Epithelial cell of prostate (primary cell): Measurements from ENCODE around the gene RPA3.

Source experiments
- DNase-seq: peaks from one replicate; pipeline ENCODE4 v3.0.0-alpha.2; 2011; ENCODE audit warnings: low read depth, low spot score
- H3K27ac ChIP-seq: fragments of 450-650 bp; 2 replicates; pipeline ENCODE4 v1.5.1; 2017; ENCODE audit warnings: mild to moderate bottlenecking

Gene RPA3

DNA sequence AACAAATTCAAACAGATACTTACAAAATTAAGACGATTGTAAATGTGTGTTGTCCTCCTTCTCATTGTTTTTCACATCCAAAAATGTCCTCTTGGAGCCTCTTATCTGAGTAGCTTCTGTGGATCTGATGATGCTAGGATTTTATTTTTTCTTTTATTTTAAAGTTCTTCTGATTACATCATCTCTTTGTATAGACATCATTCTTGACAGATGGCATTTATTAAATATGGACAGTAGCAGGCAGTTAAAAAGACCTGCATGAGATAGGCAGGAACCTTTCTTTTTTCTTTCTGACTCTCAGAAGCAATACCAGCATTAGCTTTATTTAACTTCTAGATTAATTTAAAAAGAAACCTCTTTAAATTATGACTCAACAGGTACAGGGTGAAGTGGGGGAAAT lies at the start of gene RPA3:
TSS of gene RPA3 (minus strand) at position 116 of the 400 bp plus-strand sequence. CDS start 78,189 bp downstream, outside the sequence.
- DNase-seq = no peak
- peak within 1 kb of the TSS; percentile 32 for H3K27ac ChIP-seq

DNA sequence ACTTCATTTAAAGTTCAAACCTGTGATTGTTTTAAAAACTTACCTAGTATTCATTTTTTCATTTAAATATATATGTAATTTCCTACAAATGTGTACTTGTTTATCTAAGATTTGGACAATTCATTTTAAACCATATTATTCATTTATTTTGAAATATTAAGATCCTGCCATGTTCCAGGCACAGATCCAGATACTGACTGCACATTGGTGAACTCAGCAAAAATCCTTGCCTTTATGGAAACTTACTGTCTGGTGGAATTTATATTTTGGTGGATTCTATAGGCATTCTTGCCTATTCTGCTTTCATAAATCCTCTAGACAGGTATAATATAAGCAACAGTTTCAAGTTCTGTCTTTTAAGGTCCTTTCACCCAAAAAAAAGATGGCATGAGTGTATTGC lies 48.3 kb upstream of the RPA3 start:
- DNase-seq = no peak
- H3K27ac ChIP-seq = no peak overlapping the region

DNA sequence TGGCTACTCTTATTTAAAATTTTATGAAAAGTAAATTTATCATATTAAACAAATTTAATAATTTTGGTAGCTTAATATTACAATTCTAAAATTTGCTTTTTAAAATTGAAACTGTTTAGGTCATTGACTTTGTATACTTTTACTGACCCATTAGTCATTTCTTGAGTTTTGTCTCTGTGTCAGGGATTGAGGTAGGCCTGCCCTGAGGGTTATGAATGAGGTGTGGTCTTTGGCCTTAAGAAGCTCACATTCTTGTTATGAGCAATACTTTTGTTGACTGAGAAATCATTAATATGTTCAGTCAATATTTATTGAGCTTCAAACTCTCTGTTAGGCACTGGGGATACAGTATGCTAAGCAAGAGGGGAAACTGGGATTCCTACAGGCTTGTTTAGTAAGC lies 47.0 kb upstream of the RPA3 start:
- H3K27ac ChIP-seq = peak overlapping the region; percentile 51
- DNase-seq = peak; percentile 74

GRCh38 chr7:7764520-7765396 lies 46.4 kb upstream of the RPA3 start:
- peak; percentile 16 for DNase-seq

DNA sequence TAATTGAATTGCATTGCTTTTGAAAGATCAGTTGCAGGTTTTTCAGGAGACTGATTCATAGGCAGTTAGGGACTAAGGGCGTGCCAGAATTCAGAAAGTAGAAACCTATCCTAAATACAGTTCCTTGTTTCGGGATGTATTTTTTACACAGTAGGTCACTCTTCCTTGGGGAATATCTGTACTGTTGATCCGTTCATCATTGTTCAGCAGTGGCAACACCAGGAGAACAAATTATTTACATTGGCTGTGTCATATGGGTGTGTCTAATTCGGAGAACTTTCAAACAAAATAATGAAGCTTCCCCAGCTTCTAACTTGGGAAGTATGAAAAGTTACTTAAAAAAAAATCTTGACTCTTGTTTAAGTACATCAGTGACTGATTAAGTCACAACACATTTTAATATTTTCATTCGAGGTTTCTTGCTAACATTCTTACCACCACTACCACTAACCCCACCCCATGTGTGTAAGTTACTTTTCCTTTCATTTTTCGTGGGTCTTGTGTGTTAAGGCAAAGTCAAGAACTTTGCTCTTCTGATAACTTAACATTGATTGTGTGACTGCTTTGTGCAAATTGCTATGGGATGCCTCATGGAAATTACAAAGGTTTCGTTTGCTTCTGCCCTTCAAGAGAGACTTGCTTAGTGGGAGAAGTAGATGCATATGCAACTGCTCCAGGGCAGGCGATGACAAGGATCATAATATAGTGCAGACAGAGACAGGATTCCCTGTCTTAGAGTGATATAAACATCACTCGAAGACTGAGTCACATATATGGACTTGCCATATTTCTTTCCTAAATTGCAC lies 43.8 kb upstream of the RPA3 start:
- H3K27ac ChIP-seq = peak overlapping the region; percentile 67
- peak; percentile 12 for DNase-seq

More at GRCh38 chr7:7764520-7765396, 46.4 kb upstream of the RPA3 start:
- H3K27ac ChIP-seq = peak overlapping the region; percentile 51

- DNase-seq = no peak
- peak overlapping the region; percentile 67 for H3K27ac ChIP-seq
Measured at GRCh38 chr7:7761340-7761973, 43.0 kb upstream of the RPA3 start.

- no peak overlapping the region for H3K27ac ChIP-seq
Measured at GRCh38 chr7:7757576-7757975, 39.2 kb upstream of the RPA3 start.

GRCh38 chr7:7756577-7756976 lies 38.2 kb upstream of the RPA3 start:
- H3K27ac ChIP-seq = no peak overlapping the region
- DNase-seq = no peak

More at GRCh38 chr7:7757576-7757975, 39.2 kb upstream of the RPA3 start:
- no peak for DNase-seq

DNA sequence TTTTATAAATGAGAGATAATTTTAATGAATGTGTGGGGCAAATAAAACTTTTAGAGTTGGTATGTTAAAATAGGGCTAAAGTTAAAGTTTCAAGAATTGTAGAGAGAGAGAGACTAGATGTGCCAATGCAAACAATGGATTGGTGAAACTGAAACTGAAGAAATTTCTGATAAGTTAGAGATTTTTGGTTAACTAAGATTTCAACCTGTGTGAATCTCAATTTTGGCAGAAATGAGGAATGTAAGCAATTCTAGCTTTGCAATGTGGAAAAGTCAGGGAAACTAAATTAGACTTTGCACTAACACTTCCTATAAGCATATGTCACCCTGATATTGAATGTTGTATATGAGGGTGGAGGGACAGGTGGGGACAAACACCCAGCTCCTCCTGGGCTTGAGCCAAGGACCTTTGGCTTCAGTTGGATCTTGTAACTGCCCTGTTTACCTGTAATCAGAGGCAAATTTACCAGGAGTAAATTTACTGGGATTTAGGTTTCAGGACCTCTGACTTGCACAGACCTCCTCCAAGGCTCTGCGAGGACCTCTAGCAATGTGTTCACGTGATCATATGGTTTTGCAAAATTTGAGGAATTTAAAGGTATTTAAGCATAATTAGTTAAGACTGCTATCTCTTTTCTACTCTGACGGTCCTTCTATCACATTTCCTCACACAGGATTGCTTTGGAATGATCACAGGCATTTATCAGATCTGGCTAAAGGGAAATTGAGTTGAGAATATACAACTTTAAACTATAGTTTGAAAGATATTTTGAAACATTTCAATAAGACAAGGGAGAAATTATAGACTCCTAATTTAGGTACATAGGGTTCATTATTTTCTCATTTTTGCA lies 33.1 kb upstream of the RPA3 start:
- DNase-seq = no peak
- no peak overlapping the region for H3K27ac ChIP-seq

- no peak for DNase-seq
- H3K27ac ChIP-seq = no peak overlapping the region
Measured at GRCh38 chr7:7750571-7751242, 32.3 kb upstream of the RPA3 start.

GRCh38 chr7:7746458-7746857 lies 28.1 kb upstream of the RPA3 start:
- DNase-seq = no peak
- no peak overlapping the region for H3K27ac ChIP-seq

DNA sequence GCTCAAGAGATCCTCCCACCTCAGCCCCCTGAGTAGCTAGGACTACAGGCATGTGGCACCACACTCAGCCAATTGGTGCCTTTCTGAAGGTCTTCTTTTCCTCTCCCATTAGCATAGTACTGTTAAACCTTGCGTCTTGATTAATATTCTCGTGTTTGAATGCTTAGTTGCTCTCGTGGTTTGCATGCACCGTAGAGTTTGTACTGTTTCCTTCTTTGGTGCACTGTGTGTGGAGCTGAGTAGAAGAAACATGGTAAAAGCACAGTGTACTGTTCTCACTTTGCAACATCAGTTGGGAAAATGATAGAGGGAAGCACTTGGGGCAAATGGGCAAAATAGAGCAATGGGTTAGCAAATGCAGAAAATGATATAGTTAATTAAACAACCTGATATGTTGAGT lies 27.6 kb upstream of the RPA3 start:
- no peak overlapping the region for H3K27ac ChIP-seq
- no peak for DNase-seq

GRCh38 chr7:7745258-7745657 lies 26.9 kb upstream of the RPA3 start:
- H3K27ac ChIP-seq = no peak overlapping the region
- DNase-seq = no peak

- no peak overlapping the region for H3K27ac ChIP-seq
- DNase-seq = no peak
Measured at GRCh38 chr7:7742223-7742622, 23.8 kb upstream of the RPA3 start.

DNA sequence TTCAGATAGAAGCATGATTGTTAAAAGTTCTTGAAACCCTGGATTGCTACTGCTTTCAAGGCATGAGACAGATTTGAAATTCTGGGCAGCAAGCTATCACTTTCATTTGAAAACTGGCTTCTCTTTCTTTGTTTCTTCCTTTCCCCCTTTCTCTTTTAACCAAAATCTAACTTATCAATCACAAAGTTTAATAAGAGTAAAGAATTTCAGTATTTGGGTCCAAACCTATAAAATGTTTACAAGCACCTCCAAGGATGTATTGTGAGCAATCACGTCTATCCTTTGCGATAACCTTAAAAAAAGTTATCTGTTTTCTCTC lies 21.6 kb upstream of the RPA3 start:
- DNase-seq = no peak
- no peak overlapping the region for H3K27ac ChIP-seq

DNA sequence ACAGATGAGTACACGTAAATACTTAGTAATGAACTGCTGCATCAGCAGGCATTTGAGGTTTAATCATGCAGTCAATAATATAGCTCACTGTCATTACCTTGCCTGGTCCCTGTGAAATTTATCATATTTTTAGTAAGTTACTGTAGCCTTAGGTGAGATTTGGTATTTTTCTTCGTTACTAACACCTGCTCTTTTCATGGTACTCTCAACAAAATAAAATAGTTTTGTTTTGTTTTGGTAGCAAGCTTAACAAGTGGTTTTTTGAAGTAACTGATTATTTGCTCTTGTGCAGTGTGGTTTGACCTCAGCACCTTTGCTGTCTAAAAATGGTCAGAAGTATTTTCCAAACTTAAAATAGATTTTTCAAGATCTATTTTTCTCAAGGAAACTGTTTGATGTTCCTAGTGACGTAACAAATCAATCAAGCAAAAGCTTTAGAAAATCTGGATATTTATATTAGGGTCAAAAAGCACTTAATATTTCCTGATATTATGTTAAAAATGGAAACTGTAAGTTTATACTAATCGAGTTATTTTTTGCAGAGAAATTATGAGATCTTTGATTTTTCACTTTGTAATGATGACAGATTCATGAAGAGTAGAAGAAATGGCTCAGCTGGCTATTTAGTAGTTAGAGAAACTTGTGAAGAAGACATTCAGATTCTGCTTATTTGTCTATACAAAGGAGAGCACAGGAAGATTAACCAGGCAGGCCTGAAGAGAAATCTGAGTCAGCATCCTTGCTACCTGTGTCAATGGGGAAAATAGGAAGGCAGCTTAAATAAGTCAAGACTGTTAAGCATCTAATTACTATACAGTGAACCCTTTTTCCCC lies 21.0 kb upstream of the RPA3 start:
- H3K27ac ChIP-seq = no peak overlapping the region
- no peak for DNase-seq

DNA sequence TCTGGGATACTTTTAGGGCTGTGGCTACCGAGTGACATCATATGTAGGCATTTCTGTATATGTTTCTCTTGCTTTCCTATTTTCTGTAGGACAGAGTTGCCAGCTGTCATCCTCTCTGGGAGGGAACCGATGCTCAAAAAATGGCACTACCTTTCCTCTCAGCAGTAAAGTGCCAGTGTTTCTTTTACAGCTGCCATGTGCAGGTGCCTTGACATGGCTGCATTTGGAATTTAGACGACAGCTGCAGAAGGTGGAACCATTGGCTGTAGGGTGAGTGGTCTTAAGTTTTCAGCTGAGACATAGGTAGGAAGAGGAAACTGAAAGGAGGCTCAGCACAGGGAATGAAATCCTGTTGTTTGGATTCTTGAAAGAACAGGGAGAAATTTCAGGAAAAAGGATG lies 20.2 kb upstream of the RPA3 start:
- no peak for DNase-seq
- no peak overlapping the region for H3K27ac ChIP-seq

- no peak for DNase-seq
- H3K27ac ChIP-seq = no peak overlapping the region
Measured at GRCh38 chr7:7738177-7738576, 19.8 kb upstream of the RPA3 start.

GRCh38 chr7:7737674-7738073 lies 19.3 kb upstream of the RPA3 start:
- no peak overlapping the region for H3K27ac ChIP-seq
- no peak for DNase-seq
